Fibroblast of mammary gland (primary cell): ENCODE data around the gene NDUFV2.

Source experiments
- DNase-seq: peaks from one replicate; pipeline ENCODE4 v3.0.0-alpha.2; 2010; ENCODE audit warnings: low read depth
- H3K4me3 ChIP-seq: 2 replicates; pipeline ENCODE4 v1.5.1; 2011; ENCODE audit warnings: low read depth, mild to moderate bottlenecking, low read length, moderate library complexity; ENCODE audit not compliant: control insufficient read depth
- TF ChIP-seq, protein P1 (sequence below): conservative IDR thresholded peaks from 2 replicates; pipeline ENCODE4 v1.5.1; 2011; ENCODE audit warnings: low read depth, low read length, inconsistent platforms; ENCODE audit not compliant: control insufficient read depth, insufficient read depth

NDUFV2 gene

GRCh38 chr18:9182852-9183399 lies 80.4 kb downstream of the NDUFV2 start:
- DNase-seq = no peak
- TF ChIP-seq, protein P1, sequence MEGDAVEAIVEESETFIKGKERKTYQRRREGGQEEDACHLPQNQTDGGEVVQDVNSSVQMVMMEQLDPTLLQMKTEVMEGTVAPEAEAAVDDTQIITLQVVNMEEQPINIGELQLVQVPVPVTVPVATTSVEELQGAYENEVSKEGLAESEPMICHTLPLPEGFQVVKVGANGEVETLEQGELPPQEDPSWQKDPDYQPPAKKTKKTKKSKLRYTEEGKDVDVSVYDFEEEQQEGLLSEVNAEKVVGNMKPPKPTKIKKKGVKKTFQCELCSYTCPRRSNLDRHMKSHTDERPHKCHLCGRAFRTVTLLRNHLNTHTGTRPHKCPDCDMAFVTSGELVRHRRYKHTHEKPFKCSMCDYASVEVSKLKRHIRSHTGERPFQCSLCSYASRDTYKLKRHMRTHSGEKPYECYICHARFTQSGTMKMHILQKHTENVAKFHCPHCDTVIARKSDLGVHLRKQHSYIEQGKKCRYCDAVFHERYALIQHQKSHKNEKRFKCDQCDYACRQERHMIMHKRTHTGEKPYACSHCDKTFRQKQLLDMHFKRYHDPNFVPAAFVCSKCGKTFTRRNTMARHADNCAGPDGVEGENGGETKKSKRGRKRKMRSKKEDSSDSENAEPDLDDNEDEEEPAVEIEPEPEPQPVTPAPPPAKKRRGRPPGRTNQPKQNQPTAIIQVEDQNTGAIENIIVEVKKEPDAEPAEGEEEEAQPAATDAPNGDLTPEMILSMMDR = no peak
- H3K4me3 ChIP-seq = no peak overlapping the region
